ENCODE results near the gene KIF21B.

Gene KIF21B

DNA sequence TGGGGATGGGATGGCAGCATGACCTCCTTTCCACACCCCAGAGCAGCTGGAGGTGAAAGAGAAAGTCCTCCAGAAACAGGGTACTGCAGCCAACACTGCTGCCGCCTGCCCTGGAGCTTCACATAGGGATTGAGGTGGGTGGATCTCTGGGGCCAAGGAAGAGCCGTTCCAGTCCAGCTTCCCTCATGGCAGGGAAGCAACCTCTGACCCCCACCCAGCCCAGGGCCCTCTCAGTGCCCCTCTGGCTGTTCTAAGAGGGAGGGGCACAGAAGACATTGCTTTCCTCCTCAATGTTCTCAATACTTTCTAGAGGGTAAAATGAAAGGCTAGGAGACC, 5.7 kb downstream of the KIF21B start:
- DNase-seq = no peak
- H3K4me2 ChIP-seq (ENCODE audit: insufficient read depth, low read length) = no peak overlapping the region
- peak overlapping the region; percentile 88 for H3K27ac ChIP-seq (ENCODE audit: low read length)
- no peaks in the 10 kb centered on the region for H3K9me3 ChIP-seq (ENCODE audit: insufficient read depth, low read length, severe bottlenecking)
- H4K20me1 ChIP-seq (ENCODE audit: insufficient read depth, low read length) = peaks cover 46% of the 10 kb centered on the region
- no peak for ATAC-seq (ENCODE audit: insufficient read depth, low read depth)
- no peak for TF ChIP-seq CTCF (IDR thresholded peaks at IDR 0.05; ENCODE audit: borderline replicate concordance, extremely low read depth, low read length, poor library complexity, severe bottlenecking)
- no peak for TF ChIP-seq EZH2 (IDR thresholded peaks at IDR 0.05; ENCODE audit: borderline replicate concordance, low read depth, low read length, severe bottlenecking)
- no peaks in the 10 kb centered on the region for H3K27me3 ChIP-seq (ENCODE audit: insufficient read depth, low read length, poor library complexity)
- no peak overlapping the region for H2AFZ ChIP-seq (ENCODE audit: low read depth, low read length)
- H3K4me1 ChIP-seq (ENCODE audit: insufficient read depth, low read length) = peaks cover 69% of the 10 kb centered on the region
- peak overlapping the region; percentile 4; the same call in 1 of the 2 replicates for H3K9ac ChIP-seq (ENCODE audit: low read depth, low read length)
- H3K4me3 ChIP-seq (ENCODE audit: low read depth in 1 of 2, low read length in 2 of 2) = no peak overlapping the region
- H3K36me3 ChIP-seq (ENCODE audit: insufficient read depth, low read length) = no peaks in the 10 kb centered on the region
- peaks cover 95% of the 10 kb centered on the region for H3K79me2 ChIP-seq (ENCODE audit: insufficient read depth, low read length)

DNA sequence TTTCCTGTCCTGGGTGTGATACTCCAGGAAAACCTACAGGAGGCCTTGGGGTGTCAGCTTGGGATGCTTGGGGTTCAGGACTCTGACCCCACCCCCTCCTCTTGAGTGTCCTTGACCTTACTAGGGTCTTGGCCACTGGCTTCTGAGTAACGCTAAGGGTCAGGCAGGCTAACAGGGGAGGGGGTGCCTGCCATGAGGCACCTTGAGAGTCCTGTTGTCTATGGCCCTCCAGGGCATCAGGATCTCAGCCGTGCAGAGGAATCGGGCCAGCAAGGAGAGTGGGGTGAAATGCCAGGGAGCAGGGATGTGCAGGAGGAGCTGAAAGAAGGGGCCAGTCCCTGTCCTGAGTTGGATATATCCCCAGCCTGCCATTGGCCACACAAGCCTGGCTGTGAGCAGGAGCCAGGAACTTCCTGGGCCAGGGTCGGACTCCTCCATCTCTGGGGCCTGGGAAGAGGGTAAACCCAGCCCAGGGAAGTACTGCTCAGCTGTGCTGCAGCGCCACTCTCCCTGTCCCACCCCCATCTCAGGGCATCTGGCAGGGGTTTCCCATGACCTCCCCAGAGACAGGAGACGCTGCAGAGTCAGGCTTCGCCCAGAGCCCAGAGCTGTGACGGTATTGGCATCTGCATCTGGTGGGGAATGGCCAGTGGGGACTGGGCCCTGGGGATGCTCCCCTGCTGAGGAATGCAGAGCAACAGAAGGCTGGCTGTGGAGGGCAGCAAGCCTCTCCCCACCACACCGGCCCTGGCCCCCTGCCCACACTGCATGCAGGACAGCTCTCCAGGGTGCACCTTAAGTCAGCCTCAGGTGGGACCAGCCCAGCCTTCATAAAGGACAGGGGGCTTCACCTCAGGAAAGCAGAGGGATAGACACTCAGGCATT, 6.3 kb downstream of the KIF21B start:
- H3K27me3 ChIP-seq (ENCODE audit: insufficient read depth, low read length, poor library complexity) = no peaks in the 10 kb centered on the region
- no peak for ATAC-seq (ENCODE audit: insufficient read depth, low read depth)
- no peak for DNase-seq
- H2AFZ ChIP-seq (ENCODE audit: low read depth, low read length) = no peak overlapping the region
- peaks cover 95% of the 10 kb centered on the region for H3K79me2 ChIP-seq (ENCODE audit: insufficient read depth, low read length)
- peaks cover 50% of the 10 kb centered on the region for H4K20me1 ChIP-seq (ENCODE audit: insufficient read depth, low read length)
- TF ChIP-seq EZH2 (IDR thresholded peaks at IDR 0.05; ENCODE audit: borderline replicate concordance, low read depth, low read length, severe bottlenecking) (no peak), CTCF (IDR thresholded peaks at IDR 0.05; ENCODE audit: borderline replicate concordance, extremely low read depth, low read length, poor library complexity, severe bottlenecking) (no peak)
- peak overlapping the region; percentile 14; the same call in 1 of the 2 replicates for H3K9ac ChIP-seq (ENCODE audit: low read depth, low read length)
- H3K27ac ChIP-seq (ENCODE audit: low read length) = peak overlapping the region; percentile 88
- H3K9me3 ChIP-seq (ENCODE audit: insufficient read depth, low read length, severe bottlenecking) = no peaks in the 10 kb centered on the region
- no peaks in the 10 kb centered on the region; the same call in 1 of the 2 replicates for H3K36me3 ChIP-seq (ENCODE audit: insufficient read depth, low read length)
- H3K4me3 ChIP-seq (ENCODE audit: low read depth in 1 of 2, low read length in 2 of 2) = no peak overlapping the region
- H3K4me2 ChIP-seq (ENCODE audit: insufficient read depth, low read length) = no peak overlapping the region
- H3K4me1 ChIP-seq (ENCODE audit: insufficient read depth, low read length) = peaks cover 63% of the 10 kb centered on the region

- H3K4me2 ChIP-seq (ENCODE audit: insufficient read depth, low read length) = no peak overlapping the region
Observed at GRCh38 chr1:201016211-201016651, 7.3 kb downstream of the KIF21B start.

More at GRCh38 chr1:201016211-201016651, 7.3 kb downstream of the KIF21B start:
- DNase-seq (no peak), ATAC-seq (ENCODE audit: insufficient read depth, low read depth) (no peak)
- Histone ChIP-seq H3K9me3 (ENCODE audit: insufficient read depth, low read length, severe bottlenecking) (no peaks in the 10 kb centered on the region), H3K36me3 (ENCODE audit: insufficient read depth, low read length) (no peaks in the 10 kb centered on the region; the same call in 1 of the 2 replicates), H3K9ac (ENCODE audit: low read depth, low read length) (no peak overlapping the region), H3K4me1 (ENCODE audit: insufficient read depth, low read length) (peaks cover 53% of the 10 kb centered on the region), H2AFZ (ENCODE audit: low read depth, low read length) (no peak overlapping the region), H3K27ac (ENCODE audit: low read length) (peak overlapping the region; percentile 39; the same call in 1 of the 2 replicates), H3K79me2 (ENCODE audit: insufficient read depth, low read length) (peaks cover 95% of the 10 kb centered on the region), H3K27me3 (ENCODE audit: insufficient read depth, low read length, poor library complexity) (no peaks in the 10 kb centered on the region), H3K4me3 (ENCODE audit: low read depth in 1 of 2, low read length in 2 of 2) (no peak overlapping the region), H4K20me1 (ENCODE audit: insufficient read depth, low read length) (peaks cover 60% of the 10 kb centered on the region)
- TF ChIP-seq CTCF (IDR thresholded peaks at IDR 0.05; ENCODE audit: borderline replicate concordance, extremely low read depth, low read length, poor library complexity, severe bottlenecking) = no peak
- no peak for TF ChIP-seq EZH2 (IDR thresholded peaks at IDR 0.05; ENCODE audit: borderline replicate concordance, low read depth, low read length, severe bottlenecking)

All from DND-41 (cell line).